Neural progenitor cell (in vitro differentiated cells): ENCODE data around the gene NEK1. TPM values are rescaled to one million over a fixed set of nuclear protein-coding genes. Genes with fewer than 3 reads are reported as not detected.

Experiments used
- DNase-seq: peaks from one replicate; pipeline ENCODE4 v3.0.0-alpha.2; 2016; ENCODE audit warnings: low spot score
- H2AFZ ChIP-seq: fragments of 200-600 bp; sonication (generic); replicated peaks from 2 replicates; pipeline ENCODE4 v1.6.1; 2016; ENCODE audit warnings: antibody characterized with exemption
- H3F3A ChIP-seq: fragments of 200-600 bp; sonication (generic); 2 replicates; pipeline ENCODE4 v1.6.1; 2016; ENCODE audit warnings: antibody characterized with exemption, low read depth
- H3K27ac ChIP-seq: fragments of 200-600 bp; sonication (generic); 2 replicates; pipeline ENCODE4 v1.5.1; 2016; ENCODE audit warnings: mild to moderate bottlenecking
- H3K27me3 ChIP-seq: fragments of 200-600 bp; sonication (generic); 2 replicates; pipeline ENCODE4 v1.6.1; 2016; ENCODE audit warnings: mild to moderate bottlenecking, moderate library complexity
- H3K36me3 ChIP-seq: fragments of 200-600 bp; sonication (generic); 2 replicates; pipeline ENCODE4 v1.5.1; 2016
- H3K4me1 ChIP-seq: fragments of 200-600 bp; sonication (generic); 2 replicates; pipeline ENCODE4 v1.6.1; 2016; ENCODE audit warnings: mixed run types
- H3K4me2 ChIP-seq: fragments of 200-600 bp; sonication (generic); 2 replicates; pipeline ENCODE4 v1.6.1; 2016
- H3K4me3 ChIP-seq: fragments of 200-600 bp; sonication (generic); 2 replicates; pipeline ENCODE4 v1.5.1; 2016
- H3K79me2 ChIP-seq: fragments of 200-600 bp; sonication (generic); 2 replicates; pipeline ENCODE4 v1.6.1; 2016; ENCODE audit warnings: low read depth
- H3K9ac ChIP-seq: fragments of 200-600 bp; sonication (generic); 2 replicates; pipeline ENCODE4 v1.6.1; 2016
- H3K9me3 ChIP-seq: fragments of 200-600 bp; sonication (generic); 2 replicates; pipeline ENCODE4 v1.5.1; 2016; ENCODE audit warnings: low read depth
- H4K20me1 ChIP-seq: fragments of 200-600 bp; sonication (generic); 2 replicates; pipeline ENCODE4 v1.6.1; 2016; ENCODE audit warnings: low read depth
- H3K27ac Mint-ChIP-seq: 3 replicates; pipeline ENCODE4 v1.8.0; 2021; ENCODE audit warnings: mixed read lengths
- H3K27me3 Mint-ChIP-seq: 2 replicates; pipeline ENCODE4 v1.8.0; 2022; ENCODE audit warnings: low read depth, mild to moderate bottlenecking, inconsistent platforms, moderate library complexity, mixed read lengths; ENCODE audit not compliant: insufficient read depth
- H3K36me3 Mint-ChIP-seq: 3 replicates; pipeline ENCODE4 v1.8.0; 2021; ENCODE audit warnings: mixed read lengths
- H3K4me1 Mint-ChIP-seq: 3 replicates; pipeline ENCODE4 v1.8.0; 2021; ENCODE audit warnings: mixed read lengths
- H3K4me3 Mint-ChIP-seq: 3 replicates; pipeline ENCODE4 v1.8.0; 2021; ENCODE audit warnings: mild to moderate bottlenecking, moderate library complexity, mixed read lengths
- H3K9me3 Mint-ChIP-seq: 3 replicates; pipeline ENCODE4 v1.8.0; 2020; ENCODE audit warnings: mixed read lengths
- EZH2 ChIP-seq: fragments of 200-600 bp; sonication (generic); IDR thresholded peaks from 2 replicates; pipeline ENCODE4 v1.6.1; 2017; ENCODE audit warnings: antibody characterized with exemption, mild to moderate bottlenecking, moderate library complexity
- EZH2phosphoT487 ChIP-seq: fragments of 200-600 bp; sonication (generic); IDR thresholded peaks from 2 replicates; pipeline ENCODE4 v1.6.1; 2017; ENCODE audit warnings: antibody characterized with exemption
- total RNA-seq: library from RNA; depleted of rRNA; stranded (reverse); fragments of >200 nt; gene quantifications from 2 replicates; pipeline ENCODE4 v1.2.3, GENCODE V29; 2015; ENCODE audit warnings: low replicate concordance
- TF ChIP-seq, protein P1 (sequence below): fragments of 200-600 bp; sonication (generic); IDR thresholded peaks from 2 replicates; pipeline ENCODE4 v1.5.1; 2017; ENCODE audit warnings: antibody characterized with exemption, mild to moderate bottlenecking

NEK1 gene
- total RNA-seq, 1 donor from 2014 or later, result 12.1 TPM

DNA sequence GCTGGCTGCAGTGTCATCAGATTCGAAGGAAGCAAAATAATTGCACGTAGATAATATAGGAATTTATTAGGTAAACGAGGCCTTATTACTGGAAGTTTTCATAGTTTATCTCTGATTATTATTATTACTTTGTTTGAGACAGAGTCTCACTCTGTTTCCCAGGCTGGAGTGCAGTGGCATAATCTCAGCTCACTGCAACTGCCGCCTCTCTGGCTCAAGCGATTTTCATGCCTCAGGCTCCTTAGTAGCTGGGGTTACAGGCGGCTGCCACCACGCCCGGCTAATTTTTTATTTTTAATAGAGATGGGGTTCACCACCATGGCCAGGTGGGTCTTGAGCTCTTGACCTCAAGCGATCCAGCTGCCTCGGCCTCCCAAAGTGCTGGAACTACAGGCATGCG, 20.5 kb upstream of the NEK1 start:
- Mint-ChIP-seq H3K4me3 (no peak overlapping the region), H3K27ac (no peak overlapping the region), H3K36me3 (peaks cover 21% of the 10 kb centered on the region), H3K4me1 (no peaks in the 10 kb centered on the region), H3K9me3 (peaks cover 6% of the 10 kb centered on the region), H3K27me3 (no peaks in the 10 kb centered on the region)
- Histone ChIP-seq H3K9ac (no peak overlapping the region), H3K27me3 (no peaks in the 10 kb centered on the region), H3K4me1 (no peaks in the 10 kb centered on the region), H3K36me3 (no peaks in the 10 kb centered on the region), H3K4me3 (no peak overlapping the region), H3K4me2 (no peak overlapping the region), H3K9me3 (no peaks in the 10 kb centered on the region), H4K20me1 (peaks cover 4% of the 10 kb centered on the region), H2AFZ (no peak overlapping the region), H3K27ac (no peak overlapping the region), H3F3A (no peaks in the 10 kb centered on the region), H3K79me2 (peaks cover 60% of the 10 kb centered on the region)
- TF ChIP-seq, protein P1, sequence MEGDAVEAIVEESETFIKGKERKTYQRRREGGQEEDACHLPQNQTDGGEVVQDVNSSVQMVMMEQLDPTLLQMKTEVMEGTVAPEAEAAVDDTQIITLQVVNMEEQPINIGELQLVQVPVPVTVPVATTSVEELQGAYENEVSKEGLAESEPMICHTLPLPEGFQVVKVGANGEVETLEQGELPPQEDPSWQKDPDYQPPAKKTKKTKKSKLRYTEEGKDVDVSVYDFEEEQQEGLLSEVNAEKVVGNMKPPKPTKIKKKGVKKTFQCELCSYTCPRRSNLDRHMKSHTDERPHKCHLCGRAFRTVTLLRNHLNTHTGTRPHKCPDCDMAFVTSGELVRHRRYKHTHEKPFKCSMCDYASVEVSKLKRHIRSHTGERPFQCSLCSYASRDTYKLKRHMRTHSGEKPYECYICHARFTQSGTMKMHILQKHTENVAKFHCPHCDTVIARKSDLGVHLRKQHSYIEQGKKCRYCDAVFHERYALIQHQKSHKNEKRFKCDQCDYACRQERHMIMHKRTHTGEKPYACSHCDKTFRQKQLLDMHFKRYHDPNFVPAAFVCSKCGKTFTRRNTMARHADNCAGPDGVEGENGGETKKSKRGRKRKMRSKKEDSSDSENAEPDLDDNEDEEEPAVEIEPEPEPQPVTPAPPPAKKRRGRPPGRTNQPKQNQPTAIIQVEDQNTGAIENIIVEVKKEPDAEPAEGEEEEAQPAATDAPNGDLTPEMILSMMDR, result no peak
- TF ChIP-seq EZH2 (no peak), EZH2phosphoT487 (no peak)
- no peak for DNase-seq

DNA sequence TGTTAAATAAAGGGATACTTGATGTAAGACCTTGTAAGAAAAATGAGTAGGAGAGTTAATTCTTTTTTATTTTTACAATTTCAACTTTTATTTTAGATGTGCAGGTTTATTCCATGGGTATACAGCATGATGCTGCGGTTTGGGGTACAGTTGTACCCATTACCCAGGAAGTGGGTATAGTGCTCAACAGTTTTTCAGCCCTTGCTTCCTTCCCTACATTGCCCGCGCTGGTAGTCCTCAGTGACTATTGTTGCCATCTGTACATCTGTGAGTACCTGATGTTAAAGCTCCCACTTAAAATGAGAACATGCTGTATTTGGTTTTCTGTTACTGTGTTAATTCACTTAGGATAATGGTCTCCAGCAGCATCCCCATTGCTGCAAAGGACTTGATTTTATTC, 17.7 kb upstream of the NEK1 start:
- Histone ChIP-seq H3K4me2 (no peak overlapping the region), H3K9ac (no peak overlapping the region), H3K4me1 (no peaks in the 10 kb centered on the region), H3K36me3 (no peaks in the 10 kb centered on the region), H4K20me1 (peaks cover 28% of the 10 kb centered on the region), H3K79me2 (peaks cover 88% of the 10 kb centered on the region), H3F3A (no peaks in the 10 kb centered on the region), H3K9me3 (no peaks in the 10 kb centered on the region), H2AFZ (no peak overlapping the region), H3K27ac (no peak overlapping the region), H3K27me3 (no peaks in the 10 kb centered on the region), H3K4me3 (no peak overlapping the region)
- Mint-ChIP-seq H3K27ac (no peak overlapping the region), H3K27me3 (no peaks in the 10 kb centered on the region), H3K4me1 (no peaks in the 10 kb centered on the region), H3K9me3 (peaks cover 6% of the 10 kb centered on the region), H3K36me3 (peaks cover 18% of the 10 kb centered on the region), H3K4me3 (no peak overlapping the region)
- no peak for DNase-seq
- TF ChIP-seq EZH2, result no peak
- no peak for TF ChIP-seq EZH2phosphoT487
- TF ChIP-seq, protein P1, result no peak

DNA sequence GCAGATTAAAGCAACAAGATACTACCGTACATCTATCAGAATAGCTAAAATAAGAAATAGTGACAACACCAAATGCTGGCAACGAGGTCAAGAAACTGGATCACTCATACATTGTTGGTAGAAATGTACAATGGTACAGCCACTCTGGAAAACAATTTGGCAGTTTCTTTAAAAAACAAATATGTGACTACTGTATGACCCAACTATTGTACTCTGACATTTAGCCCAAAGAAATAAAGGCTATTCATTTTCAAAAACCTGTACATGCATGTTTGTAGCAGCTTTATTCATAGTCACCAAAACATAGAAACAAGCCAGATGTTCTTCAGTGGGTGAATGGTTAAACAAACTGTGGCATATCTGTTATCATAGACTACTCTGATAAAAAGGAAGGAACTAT, 16.2 kb upstream of the NEK1 start:
- Histone ChIP-seq H3K9me3 (no peaks in the 10 kb centered on the region), H3K27ac (no peak overlapping the region), H3K9ac (no peak overlapping the region), H3K79me2 (peaks cover 97% of the 10 kb centered on the region), H3K4me2 (no peak overlapping the region), H3F3A (no peaks in the 10 kb centered on the region), H3K36me3 (no peaks in the 10 kb centered on the region), H3K4me1 (no peaks in the 10 kb centered on the region), H4K20me1 (peaks cover 30% of the 10 kb centered on the region), H3K27me3 (no peaks in the 10 kb centered on the region), H2AFZ (no peak overlapping the region), H3K4me3 (no peak overlapping the region)
- Mint-ChIP-seq H3K4me3 (no peak overlapping the region), H3K27ac (no peak overlapping the region), H3K4me1 (no peaks in the 10 kb centered on the region), H3K9me3 (peaks cover 6% of the 10 kb centered on the region), H3K27me3 (no peaks in the 10 kb centered on the region), H3K36me3 (peaks cover 19% of the 10 kb centered on the region)
- TF ChIP-seq, protein P1, result no peak
- TF ChIP-seq EZH2 (no peak), EZH2phosphoT487 (no peak)
- no peak for DNase-seq
